SK-N-MC (cell line): ENCODE measurements around the gene SLC6A14.

Source experiments
- EZH2 ChIP-seq: fragments of 200-600 bp; sonication (generic); IDR thresholded peaks from one replicate; pipeline ENCODE4 v1.6.1; 2017; ENCODE audit warnings: antibody characterized with exemption
- POLR2AphosphoS5 ChIP-seq: IDR thresholded peaks from 2 replicates; pipeline ENCODE4 v1.6.1; 2012; ENCODE audit warnings: mild to moderate bottlenecking, low read depth, low read length, borderline replicate concordance

GRCh38 chrX:116490104-116490503 is 53.7 kb downstream of the SLC6A14 start:
- TF ChIP-seq EZH2 (no peak), POLR2AphosphoS5 (no peak)
